Activated CD8-positive, alpha-beta memory T cell treated with anti-CD3 and anti-CD28 coated beads, Interleukin-2, amount 10 ng/mL, durations not matched to agents 7 days and 5 days (primary cell): ENCODE measurements around the gene PLEKHM1. TPM values are rescaled to one million over a fixed set of nuclear protein-coding genes. Genes with fewer than 3 reads are reported as not detected.

Source experiments
- ATAC-seq: fragments of 150-1000 bp; cut with Tn5 transposase; one replicate; pipeline ENCODE4 v1.10.0; 2021; ENCODE audit warnings: moderate library complexity
- CTCF ChIA-PET: fragments of 350-600 bp; sonication (Branson Sonifier 250); formaldehyde crosslinking; loops from one replicate; lab custom pipeline; 2021; ENCODE audit warnings: antibody characterized with exemption; lab: Charles Lee
- DNase-seq: peaks from one replicate; pipeline ENCODE4 v3.0.0-alpha.2; 2020
- H3K27ac Mint-ChIP-seq: one replicate; pipeline ENCODE4 v1.8.0; 2021; ENCODE audit warnings: mild to moderate bottlenecking, mixed read lengths
- H3K27me3 Mint-ChIP-seq: one replicate; pipeline ENCODE4 v1.8.0; 2021; ENCODE audit warnings: mixed read lengths
- H3K36me3 Mint-ChIP-seq: one replicate; pipeline ENCODE4 v1.8.0; 2021; ENCODE audit warnings: mild to moderate bottlenecking, mixed read lengths
- H3K4me1 Mint-ChIP-seq: one replicate; pipeline ENCODE4 v1.8.0; 2021; ENCODE audit warnings: mixed read lengths
- H3K4me3 Mint-ChIP-seq: one replicate; pipeline ENCODE4 v1.8.0; 2021; ENCODE audit warnings: mild to moderate bottlenecking, moderate library complexity, mixed read lengths
- H3K9me3 Mint-ChIP-seq: one replicate; pipeline ENCODE4 v1.8.0; 2022; ENCODE audit warnings: low read depth, mixed read lengths
- total RNA-seq, 2 experiments: library from RNA; stranded (reverse); gene quantifications; one replicate each; pipeline ENCODE4 v1.2.3, GENCODE V29; 2021

Gene PLEKHM1
- total RNA-seq, 2 experiments from 2014 or later = 49.0 to 51.2 TPM

DNA sequence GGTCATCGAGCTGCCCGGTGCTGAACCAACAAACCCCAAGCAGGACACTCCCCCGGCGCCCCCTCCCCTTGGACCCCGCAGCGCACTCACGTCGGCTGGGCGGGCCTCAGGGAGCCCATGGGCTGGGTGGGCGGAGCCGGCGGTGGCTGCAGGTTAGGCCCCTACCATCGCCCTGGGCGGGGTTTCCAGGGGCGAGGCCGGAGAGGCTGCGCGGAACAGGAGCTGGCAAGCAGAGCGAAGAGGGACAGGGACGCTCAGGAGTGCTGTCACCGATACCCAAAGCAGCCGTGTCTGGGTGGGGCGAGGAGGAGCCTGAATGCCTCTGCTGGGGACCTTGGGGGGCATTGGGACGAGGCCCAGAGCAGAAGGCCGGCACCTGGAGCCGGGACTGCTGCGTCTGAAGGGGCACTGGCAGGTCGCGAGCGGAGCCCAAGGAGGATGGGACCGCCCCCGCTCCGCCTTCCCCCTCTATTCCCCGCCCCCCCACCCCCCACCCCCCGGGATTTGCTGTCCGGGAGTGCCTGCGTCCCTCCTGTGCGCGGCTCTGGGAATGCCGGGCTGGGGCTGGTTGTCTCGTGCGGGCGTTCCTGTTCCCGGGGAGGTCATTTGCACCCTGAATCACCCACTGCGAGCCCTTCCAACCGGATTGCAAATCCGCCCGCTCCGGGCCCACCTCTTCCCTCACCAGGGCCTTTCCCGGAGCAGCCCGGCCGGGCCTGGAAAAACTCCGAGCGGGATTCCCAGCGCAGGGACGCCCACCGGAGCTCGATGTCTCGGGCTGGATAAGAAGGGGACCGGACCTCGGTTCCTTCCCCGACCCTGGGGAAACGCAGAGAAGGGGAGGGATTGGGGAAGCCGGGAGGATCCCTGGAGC is 58.8 kb downstream of the PLEKHM1 start:
- DNase-seq (peak; percentile 94), ATAC-seq (peak; percentile 86)
- Mint-ChIP-seq H3K27me3 (no peaks in the 10 kb centered on the region), H3K36me3 (peaks cover 7% of the 10 kb centered on the region), H3K9me3 (no peaks in the 10 kb centered on the region), H3K27ac (peak overlapping the region; percentile 88), H3K4me3 (peak overlapping the region; percentile 86), H3K4me1 (peaks cover 26% of the 10 kb centered on the region)
- CTCF ChIA-PET = interaction anchor here (0.7 to 1.5 kb wide), 6 partner anchors 24 to 234 kb away, joined by 3 to 6 read pairs (median 4); partner anchors contain the start of genes MAP3K14 and PLEKHM1

DNA sequence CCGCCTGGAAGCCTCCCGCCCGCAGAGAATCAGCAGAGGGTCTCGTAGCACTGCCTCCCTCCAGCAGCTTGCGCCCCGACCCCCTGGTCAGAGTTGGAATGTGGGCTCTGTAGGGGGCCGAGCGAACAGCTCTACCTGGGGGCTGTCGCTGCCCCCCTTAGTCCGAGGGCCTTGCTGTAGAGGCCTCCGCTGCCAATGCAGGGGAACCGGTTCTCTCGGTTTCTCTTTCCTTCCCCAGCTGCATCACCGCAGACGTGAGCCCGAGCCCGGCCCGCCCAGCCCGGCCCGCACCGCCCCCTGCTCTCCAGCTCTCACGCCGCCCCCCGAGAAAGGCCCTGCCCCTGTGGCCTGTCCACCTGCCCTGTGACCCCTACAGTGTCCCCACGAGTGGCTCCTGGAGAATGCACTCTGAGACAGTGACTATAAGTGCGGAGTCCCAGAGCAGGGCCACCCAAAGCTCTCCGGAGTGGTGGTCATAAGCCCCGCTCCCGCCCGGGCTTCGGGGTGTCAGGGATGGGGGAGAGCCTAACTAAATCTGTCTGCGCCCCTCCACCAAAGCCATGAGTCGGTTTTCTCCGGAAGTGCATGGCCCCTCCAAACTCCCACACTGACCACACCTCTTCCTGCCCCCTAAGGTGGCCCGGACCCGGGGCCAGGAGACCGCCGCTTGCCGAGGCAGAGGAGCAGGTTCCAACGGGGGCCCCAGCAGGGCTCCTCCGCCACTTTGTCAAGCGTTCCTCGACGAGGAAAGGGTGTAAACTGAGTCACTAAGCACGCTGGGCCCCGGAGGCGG is 59.6 kb downstream of the PLEKHM1 start:
- Mint-ChIP-seq H3K36me3 (peaks cover 7% of the 10 kb centered on the region), H3K4me3 (peak overlapping the region; percentile 86), H3K27me3 (no peaks in the 10 kb centered on the region), H3K27ac (peak overlapping the region; percentile 88), H3K9me3 (no peaks in the 10 kb centered on the region), H3K4me1 (peaks cover 26% of the 10 kb centered on the region)
- peak; percentile 84 for DNase-seq
- ATAC-seq = peak; percentile 41
- CTCF ChIA-PET = interaction anchor here (0.8 to 1.5 kb wide), 6 partner anchors 23 to 233 kb away, joined by 3 to 6 read pairs (median 4); partner anchors contain the start of gene MAP3K14

DNA sequence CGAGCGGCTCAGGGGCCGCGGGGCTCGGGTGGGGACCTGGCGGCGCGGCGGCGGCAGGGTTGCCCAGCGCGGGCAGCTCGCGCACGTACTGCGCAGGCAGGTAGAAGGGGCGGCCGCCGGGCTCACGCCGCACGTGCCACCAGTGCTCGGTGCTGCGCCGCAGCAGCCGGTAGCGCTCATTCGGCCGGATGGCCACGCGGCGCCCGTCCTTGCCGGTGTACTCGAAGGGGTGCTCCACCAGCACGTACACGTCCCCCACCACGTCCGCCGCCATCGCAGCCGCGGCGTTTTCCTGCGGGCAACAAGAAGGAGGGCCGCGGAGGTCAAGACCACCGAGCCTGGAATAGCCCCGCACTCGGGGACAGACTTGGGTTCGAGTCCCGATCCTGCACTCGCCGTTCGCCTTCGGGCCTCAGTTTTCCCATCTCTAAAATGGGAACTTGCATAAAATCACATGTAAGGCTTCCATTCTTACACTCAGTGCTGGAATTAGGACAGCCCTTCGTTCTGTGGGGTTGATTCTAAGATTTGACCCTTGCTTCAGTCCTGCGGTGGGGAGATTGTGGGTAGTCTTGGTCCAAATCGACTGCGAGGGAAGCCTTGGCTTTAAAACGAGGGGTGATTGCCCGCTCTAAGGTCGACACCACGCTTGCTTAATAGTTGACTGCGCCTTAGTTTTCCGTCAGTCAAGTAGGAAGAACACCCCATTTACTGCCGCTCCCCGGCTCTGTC is 60.3 kb downstream of the PLEKHM1 start:
- H3K36me3 Mint-ChIP-seq = peaks cover 7% of the 10 kb centered on the region
- CTCF ChIA-PET = interaction anchor here (0.8 to 1.4 kb wide), 3 partner anchors 22 to 233 kb away, joined by 3 to 5 read pairs (median 5); no protein-coding TSS in a partner anchor
- H3K4me3 Mint-ChIP-seq = peak overlapping the region; percentile 86
- peak overlapping the region; percentile 88 for H3K27ac Mint-ChIP-seq
- H3K4me1 Mint-ChIP-seq = peaks cover 26% of the 10 kb centered on the region
- DNase-seq (no peak), ATAC-seq (no peak)
- H3K9me3 Mint-ChIP-seq = no peaks in the 10 kb centered on the region
- H3K27me3 Mint-ChIP-seq = no peaks in the 10 kb centered on the region

DNA sequence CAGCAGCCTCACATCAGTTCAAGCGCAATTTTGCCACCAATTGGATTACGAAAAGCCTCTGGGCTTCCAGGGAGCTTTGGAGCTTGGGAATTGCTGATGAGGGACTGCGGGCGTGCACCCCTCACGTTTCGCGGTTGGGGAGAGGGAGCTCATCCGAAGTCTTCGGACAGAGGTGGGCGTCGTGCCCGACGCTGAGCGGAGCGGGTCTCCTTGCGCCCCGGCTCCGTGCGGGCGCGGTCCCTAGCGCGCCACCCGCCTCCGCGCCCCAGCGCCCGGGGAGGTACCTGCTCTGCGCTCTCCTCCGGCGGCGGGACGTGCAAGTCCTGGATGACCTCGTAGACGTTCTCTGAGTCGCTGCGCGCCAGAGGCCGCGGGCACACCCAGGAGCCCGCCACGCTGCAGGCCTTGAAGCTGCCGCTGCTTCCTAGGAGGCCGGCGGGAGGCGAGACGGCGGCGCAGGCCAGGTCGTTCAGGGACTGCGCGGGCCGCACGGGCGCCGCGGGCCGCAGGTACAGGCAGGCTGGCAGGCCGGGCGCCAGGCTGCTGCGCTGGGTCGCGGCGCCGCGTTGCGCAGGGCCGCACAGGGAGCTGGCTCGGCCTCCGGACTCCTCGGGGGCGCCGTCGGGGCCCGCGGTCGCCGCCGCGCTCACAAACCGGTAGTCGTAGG is 61.0 kb downstream of the PLEKHM1 start:
- H3K4me3 Mint-ChIP-seq = peak overlapping the region; percentile 63
- CTCF ChIA-PET = interaction anchor here (0.8 to 1.5 kb wide), 4 partner anchors 11 to 127 kb away, joined by 3 to 7 read pairs (median 5); no protein-coding TSS in a partner anchor
- DNase-seq (no peak), ATAC-seq (no peak)
- H3K9me3 Mint-ChIP-seq = no peaks in the 10 kb centered on the region
- H3K36me3 Mint-ChIP-seq = peaks cover 7% of the 10 kb centered on the region
- peaks cover 26% of the 10 kb centered on the region for H3K4me1 Mint-ChIP-seq
- no peak overlapping the region for H3K27ac Mint-ChIP-seq
- H3K27me3 Mint-ChIP-seq = no peaks in the 10 kb centered on the region

DNA sequence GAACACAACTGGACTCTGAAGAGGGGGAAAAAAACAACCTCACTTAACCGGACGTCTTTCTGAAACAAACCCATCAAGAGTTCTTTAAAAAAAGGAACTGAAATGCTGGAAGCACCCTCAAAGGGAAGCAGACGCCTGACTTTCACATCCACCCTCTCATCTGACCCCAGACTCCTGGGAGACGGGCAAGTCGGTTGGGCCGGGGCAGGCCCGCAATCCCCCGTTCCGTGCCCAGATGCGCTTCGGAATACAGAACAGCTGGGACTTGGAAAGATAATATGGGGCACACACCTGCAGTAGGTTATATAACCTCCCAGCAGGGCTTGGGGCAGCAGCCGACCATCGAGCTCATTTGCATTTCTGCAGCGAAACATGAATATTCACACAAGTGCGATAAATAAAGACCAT is 61.6 kb downstream of the PLEKHM1 start:
- Mint-ChIP-seq H3K9me3 (no peaks in the 10 kb centered on the region), H3K27me3 (no peaks in the 10 kb centered on the region), H3K36me3 (peaks cover 7% of the 10 kb centered on the region), H3K4me1 (peaks cover 26% of the 10 kb centered on the region), H3K27ac (peak overlapping the region; percentile 81), H3K4me3 (peak overlapping the region; percentile 63)
- CTCF ChIA-PET = interaction anchor here (0.7 to 2.6 kb wide), 9 partner anchors 11 to 156 kb away, joined by 3 to 10 read pairs (median 4); no protein-coding TSS in a partner anchor
- no peak for ATAC-seq
- no peak for DNase-seq

DNA sequence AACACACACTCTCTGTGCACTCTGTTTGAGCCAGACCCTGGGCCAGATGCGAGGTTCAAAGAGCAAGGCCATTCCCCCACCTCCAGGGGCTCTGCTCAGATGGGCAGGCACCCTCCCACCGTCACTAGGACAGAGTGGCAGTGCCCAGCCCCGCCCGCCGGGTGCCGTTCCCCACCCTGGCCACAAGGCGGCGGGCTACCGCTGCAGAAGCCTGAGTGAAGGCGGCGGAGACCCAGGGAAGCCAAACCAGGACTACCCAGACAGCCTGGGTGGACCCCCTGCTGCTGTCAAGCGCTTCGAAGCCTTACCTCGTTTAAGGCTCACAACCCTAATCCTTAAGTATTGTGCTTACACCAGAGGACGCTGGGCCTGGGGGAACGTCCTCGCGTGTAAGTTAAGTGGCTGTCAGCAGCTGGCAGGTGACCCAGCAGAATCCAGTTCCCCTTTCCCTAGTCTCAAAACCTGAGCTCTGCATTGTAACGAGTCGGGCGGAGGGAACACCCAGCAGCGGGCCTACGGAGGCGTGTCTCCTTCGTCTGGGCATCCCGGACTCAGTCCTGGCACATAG is 62.4 kb downstream of the PLEKHM1 start:
- CTCF ChIA-PET = interaction anchor here (0.7 to 2.6 kb wide), 9 partner anchors 12 to 157 kb away, joined by 3 to 10 read pairs (median 4); no protein-coding TSS in a partner anchor
- Mint-ChIP-seq H3K36me3 (peaks cover 13% of the 10 kb centered on the region), H3K27me3 (no peaks in the 10 kb centered on the region), H3K27ac (peak overlapping the region; percentile 81), H3K9me3 (no peaks in the 10 kb centered on the region), H3K4me3 (peak overlapping the region; percentile 63), H3K4me1 (peaks cover 24% of the 10 kb centered on the region)
- ATAC-seq = peak; percentile 54
- peak; percentile 86 for DNase-seq

DNA sequence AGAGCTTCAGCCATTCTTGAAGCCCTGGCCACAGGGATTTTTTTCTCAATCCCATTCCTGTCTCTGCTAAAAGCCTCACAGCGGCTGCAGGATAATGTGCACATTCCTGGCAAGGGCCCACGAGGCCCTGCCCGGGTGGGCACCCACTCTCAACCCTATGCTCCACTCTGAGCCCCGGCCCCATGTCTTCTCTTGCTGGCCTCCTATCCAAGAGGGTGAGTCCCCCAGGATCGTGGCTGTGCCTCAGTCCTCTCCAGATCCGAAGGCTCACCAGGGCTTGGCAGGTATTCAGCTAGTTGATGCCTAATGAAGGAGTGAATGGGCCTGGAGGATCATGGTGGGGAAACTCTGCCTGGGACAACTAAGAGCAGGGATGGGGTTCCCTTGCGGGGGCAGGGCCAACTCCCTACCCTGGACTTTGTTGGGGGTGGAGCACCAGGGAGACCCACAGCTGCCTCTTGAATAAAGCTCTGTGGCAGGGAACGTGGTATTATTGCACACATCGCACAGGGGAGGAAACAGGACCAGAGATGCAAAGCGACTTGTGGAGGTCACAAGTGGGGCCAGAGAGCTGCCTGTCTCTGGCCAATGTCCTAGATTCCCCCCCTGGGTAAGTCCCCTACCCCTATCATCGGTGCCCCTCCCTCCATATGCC is 63.2 kb downstream of the PLEKHM1 start:
- Mint-ChIP-seq H3K36me3 (peaks cover 13% of the 10 kb centered on the region), H3K9me3 (no peaks in the 10 kb centered on the region), H3K27ac (no peak overlapping the region), H3K4me1 (peaks cover 23% of the 10 kb centered on the region), H3K4me3 (no peak overlapping the region), H3K27me3 (no peaks in the 10 kb centered on the region)
- ATAC-seq = no peak
- CTCF ChIA-PET = interaction anchor here (1.0 to 2.6 kb wide), 5 partner anchors 19 to 135 kb away, joined by 3 to 10 read pairs (median 5); no protein-coding TSS in a partner anchor
- no peak for DNase-seq

DNA sequence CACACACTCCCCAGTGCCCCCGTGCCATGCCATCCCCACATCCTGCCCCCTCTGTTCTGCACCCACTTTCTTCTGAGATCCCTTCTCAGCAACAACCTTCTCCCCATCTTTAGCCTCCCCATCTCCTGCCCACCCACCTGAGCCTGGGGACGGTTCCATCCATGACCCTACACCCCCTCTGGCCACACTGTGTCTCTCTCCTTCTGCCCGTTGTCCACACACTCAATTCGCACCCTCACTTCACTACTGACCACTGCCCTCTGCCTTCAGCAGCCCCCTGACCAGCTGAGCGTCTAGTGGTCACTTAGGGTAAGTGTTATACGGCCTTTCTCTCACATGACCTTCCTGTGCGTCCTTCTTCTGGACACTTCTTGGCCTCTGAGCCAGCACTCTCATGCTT is 64.0 kb downstream of the PLEKHM1 start:
- no peak overlapping the region for H3K27ac Mint-ChIP-seq
- no peaks in the 10 kb centered on the region for H3K9me3 Mint-ChIP-seq
- peaks cover 23% of the 10 kb centered on the region for H3K4me1 Mint-ChIP-seq
- ATAC-seq = no peak
- CTCF ChIA-PET = interaction anchor here (0.8 to 2.6 kb wide), 3 partner anchors 15 to 134 kb away, joined by 4 to 10 read pairs (median 4); no protein-coding TSS in a partner anchor
- H3K4me3 Mint-ChIP-seq = no peak overlapping the region
- H3K36me3 Mint-ChIP-seq = peaks cover 13% of the 10 kb centered on the region
- DNase-seq = no peak
- H3K27me3 Mint-ChIP-seq = no peaks in the 10 kb centered on the region

DNA sequence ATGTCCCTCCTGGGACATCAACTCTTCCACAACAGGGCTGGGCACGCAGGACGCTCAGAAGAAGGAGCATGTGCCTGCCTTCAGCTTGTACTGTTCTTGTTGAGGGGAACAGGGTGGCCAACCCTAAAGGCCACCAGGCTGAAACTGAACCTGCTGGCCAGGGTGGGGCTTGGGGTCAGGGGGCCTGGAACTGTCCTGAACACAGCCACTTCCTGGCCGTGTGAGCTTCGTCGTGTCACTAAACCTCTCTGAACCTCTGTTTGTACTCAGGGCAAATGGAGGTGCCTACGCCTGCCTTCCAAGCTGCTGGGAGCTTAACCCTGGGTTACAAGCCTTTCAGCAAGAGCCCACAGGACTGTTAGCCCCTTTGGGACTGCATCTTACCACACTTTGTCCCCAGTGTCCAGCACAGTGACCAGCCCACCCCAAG is 64.5 kb downstream of the PLEKHM1 start:
- Mint-ChIP-seq H3K27me3 (no peaks in the 10 kb centered on the region), H3K4me1 (peaks cover 23% of the 10 kb centered on the region), H3K27ac (no peak overlapping the region), H3K36me3 (peaks cover 15% of the 10 kb centered on the region), H3K9me3 (no peaks in the 10 kb centered on the region), H3K4me3 (no peak overlapping the region)
- CTCF ChIA-PET = interaction anchor here (0.8 to 1.7 kb wide), 2 partner anchors 15 to 133 kb away, joined by 4 read pairs; no protein-coding TSS in a partner anchor
- no peak for DNase-seq
- no peak for ATAC-seq

DNA sequence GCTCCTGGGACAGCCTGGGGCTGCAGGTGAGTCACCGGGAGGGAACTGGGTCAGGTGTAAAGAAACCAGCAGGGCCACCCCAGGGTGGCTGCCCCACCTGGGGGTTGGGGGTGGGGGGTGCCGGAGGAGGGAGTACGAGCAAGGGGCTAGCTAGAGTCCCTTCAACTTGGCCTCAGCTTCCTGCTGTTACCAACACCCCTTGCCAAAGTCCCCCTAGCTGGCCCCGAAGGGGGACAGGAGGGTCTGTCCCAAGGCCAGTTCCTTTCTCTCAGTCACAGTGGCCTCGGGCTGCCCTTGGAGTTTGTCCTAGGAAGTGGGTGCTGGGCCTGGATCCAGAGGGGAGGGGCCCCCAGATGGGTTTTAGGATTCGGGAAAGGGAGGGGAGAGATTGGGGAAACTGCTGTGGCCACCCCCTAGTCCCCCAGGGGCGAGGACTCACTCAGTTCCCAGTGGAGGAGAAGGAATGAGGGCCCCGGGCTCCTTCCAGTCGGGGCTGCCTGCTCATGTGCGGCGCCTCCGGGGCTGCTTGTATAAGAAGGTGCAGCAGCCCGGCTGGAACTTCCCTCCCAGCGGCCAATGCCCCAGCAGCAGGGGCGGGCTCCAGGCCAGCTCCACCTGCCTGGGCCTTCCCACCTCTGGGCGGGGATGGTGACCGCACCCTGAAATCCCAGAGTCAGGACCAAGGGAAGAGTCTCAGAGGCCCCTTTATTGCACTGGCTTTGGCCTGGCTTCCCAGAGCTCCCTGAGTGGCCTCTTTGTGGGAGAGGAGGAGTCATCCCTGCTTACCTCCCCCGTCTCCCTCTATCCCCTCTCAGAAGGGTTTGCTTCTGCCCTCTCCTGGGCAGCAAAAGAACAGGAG is 65.2 kb downstream of the PLEKHM1 start:
- DNase-seq = no peak
- Mint-ChIP-seq H3K4me3 (no peak overlapping the region), H3K9me3 (no peaks in the 10 kb centered on the region), H3K27me3 (no peaks in the 10 kb centered on the region), H3K4me1 (peaks cover 18% of the 10 kb centered on the region), H3K36me3 (peaks cover 13% of the 10 kb centered on the region), H3K27ac (no peak overlapping the region)
- ATAC-seq = no peak
- CTCF ChIA-PET = no interaction called here

DNA sequence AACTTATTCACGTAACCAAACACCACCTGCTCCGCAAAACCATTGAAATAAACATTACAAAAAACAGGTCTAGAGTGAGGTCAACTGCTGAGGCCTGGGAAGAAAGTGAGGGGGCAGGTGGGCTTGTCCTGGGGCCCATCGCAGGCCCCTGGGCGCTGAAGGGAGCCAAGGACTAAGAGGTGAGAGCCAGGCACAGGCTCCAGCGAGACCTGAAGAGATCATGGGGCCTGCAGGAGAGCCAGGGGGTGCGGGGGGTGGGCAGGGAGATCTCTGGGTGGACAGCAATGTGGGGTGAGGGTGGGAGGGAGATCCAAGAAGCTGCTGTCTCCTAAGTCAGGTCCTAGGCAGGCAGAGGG is 65.8 kb downstream of the PLEKHM1 start:
- Mint-ChIP-seq H3K27me3 (no peaks in the 10 kb centered on the region), H3K4me1 (peaks cover 15% of the 10 kb centered on the region), H3K9me3 (no peaks in the 10 kb centered on the region), H3K4me3 (no peak overlapping the region), H3K27ac (no peak overlapping the region), H3K36me3 (peaks cover 11% of the 10 kb centered on the region)
- CTCF ChIA-PET = no interaction called here
- ATAC-seq (no peak), DNase-seq (no peak)
